Karpas-422 (cell line): ENCODE results near the gene DDHD1. TPM values are rescaled to one million over a fixed set of nuclear protein-coding genes. Genes with fewer than 3 reads are reported as not detected.

Source experiments
- DNase-seq: peaks from one replicate; pipeline ENCODE4 v3.0.0-alpha.2; 2015
- H2AFZ ChIP-seq: fragments of 200-600 bp; sonication (generic); 2 replicates; pipeline ENCODE4 v1.6.1; 2014; ENCODE audit warnings: antibody characterized with exemption, low read length, mixed read lengths
- H3K27ac ChIP-seq: fragments of 200-600 bp; sonication (generic); 2 replicates; pipeline ENCODE4 v1.5.1; 2014; ENCODE audit warnings: mild to moderate bottlenecking, low read length, moderate library complexity
- H3K27me3 ChIP-seq: fragments of 200-600 bp; sonication (generic); 2 replicates; pipeline ENCODE4 v1.6.1; 2014; ENCODE audit warnings: low read length, mixed read lengths
- H3K36me3 ChIP-seq: fragments of 200-600 bp; sonication (generic); 2 replicates; pipeline ENCODE4 v1.6.1; 2014; ENCODE audit warnings: low read length, mixed read lengths; ENCODE audit not compliant: insufficient read depth
- H3K4me1 ChIP-seq: fragments of 200-600 bp; sonication (generic); 2 replicates; pipeline ENCODE4 v1.6.1; 2014; ENCODE audit warnings: mild to moderate bottlenecking, low read length, mixed read lengths
- H3K4me2 ChIP-seq: fragments of 200-600 bp; sonication (generic); 2 replicates; pipeline ENCODE4 v1.6.1; 2014; ENCODE audit warnings: low read length, low read depth, mild to moderate bottlenecking; ENCODE audit not compliant: poor library complexity, severe bottlenecking
- H3K4me3 ChIP-seq: fragments of 200-600 bp; sonication (generic); 2 replicates; pipeline ENCODE4 v1.5.1; 2014; ENCODE audit warnings: mild to moderate bottlenecking, antibody characterized with exemption, low read length, mixed read lengths
- H3K79me2 ChIP-seq: fragments of 200-600 bp; sonication (generic); 2 replicates; pipeline ENCODE4 v1.6.1; 2014; ENCODE audit warnings: mild to moderate bottlenecking, low read length, mixed read lengths
- H3K9ac ChIP-seq: fragments of 200-600 bp; sonication (generic); 2 replicates; pipeline ENCODE4 v1.6.0; 2014; ENCODE audit warnings: low read length
- H3K9me2 ChIP-seq: fragments of 200-600 bp; sonication (generic), shearing (Covaris generic); replicated peaks from 2 replicates; pipeline ENCODE4 v1.6.0; 2014; ENCODE audit warnings: mild to moderate bottlenecking, low read length, moderate library complexity; ENCODE audit not compliant: insufficient read depth
- H3K9me3 ChIP-seq: fragments of 300-700, 200-600 bp; sonication (generic); 2 replicates; pipeline ENCODE4 v1.6.1; 2014; ENCODE audit warnings: low read length, mixed read lengths
- H4K20me1 ChIP-seq: fragments of 200-600 bp; sonication (generic); 2 replicates; pipeline ENCODE4 v1.6.1; 2014; ENCODE audit warnings: mild to moderate bottlenecking, antibody characterized with exemption, low read length, low read depth; ENCODE audit not compliant: insufficient read depth
- total RNA-seq: library from RNA; depleted of rRNA; stranded (reverse); fragments of >200 nt; shearing (Covaris generic); gene quantifications from 2 replicates; pipeline ENCODE4 v1.2.3, GENCODE V29; 2014; ENCODE audit warnings: low replicate concordance

DDHD1 gene
- total RNA-seq, 1 experiment from 2014 or later, result 127 TPM

DNA sequence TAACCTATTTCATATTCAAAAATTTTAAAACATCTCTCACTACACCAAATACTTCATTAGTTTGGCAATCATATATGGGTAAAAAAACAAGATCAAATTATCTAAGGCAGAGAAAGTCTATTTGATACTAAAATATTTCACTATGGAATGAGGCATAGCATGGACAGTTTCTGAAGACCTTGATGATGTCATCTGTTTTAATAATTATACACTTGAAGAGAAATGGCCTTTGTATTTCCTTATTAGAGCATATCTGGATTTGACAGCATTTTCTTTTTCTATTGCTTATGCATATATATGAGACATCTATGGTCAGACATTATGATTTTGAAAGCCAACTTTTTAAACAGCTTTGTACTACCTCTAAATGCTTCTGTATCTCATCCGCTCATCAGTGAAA lies 88.6 kb downstream of the DDHD1 start:
- Histone ChIP-seq H3K9ac (no peak overlapping the region), H3K27me3 (no peaks in the 10 kb centered on the region), H3K36me3 (peaks cover 43% of the 10 kb centered on the region; the same call in 1 of the 2 replicates), H4K20me1 (no peaks in the 10 kb centered on the region), H3K79me2 (peaks cover 50% of the 10 kb centered on the region), H2AFZ (no peak overlapping the region), H3K4me3 (no peak overlapping the region), H3K4me1 (no peaks in the 10 kb centered on the region), H3K9me2 (no peaks in the 10 kb centered on the region), H3K9me3 (no peaks in the 10 kb centered on the region), H3K27ac (no peak overlapping the region), H3K4me2 (no peak overlapping the region)
- DNase-seq, result no peak

GRCh38 chr14:53062856-53063255 lies 90.3 kb downstream of the DDHD1 start:
- Histone ChIP-seq H3K4me2 (no peak overlapping the region), H3K9me3 (no peaks in the 10 kb centered on the region), H3K4me3 (no peak overlapping the region), H3K79me2 (peaks cover 37% of the 10 kb centered on the region), H4K20me1 (no peaks in the 10 kb centered on the region), H3K4me1 (no peaks in the 10 kb centered on the region), H3K9me2 (no peaks in the 10 kb centered on the region), H2AFZ (no peak overlapping the region), H3K27me3 (no peaks in the 10 kb centered on the region), H3K27ac (no peak overlapping the region), H3K36me3 (peaks cover 38% of the 10 kb centered on the region; the same call in 1 of the 2 replicates), H3K9ac (no peak overlapping the region)
- DNase-seq, result no peak

GRCh38 chr14:53060046-53060445 lies 93.1 kb downstream of the DDHD1 start:
- no peak for DNase-seq
- Histone ChIP-seq H3K4me2 (no peak overlapping the region), H4K20me1 (no peaks in the 10 kb centered on the region), H3K79me2 (peaks cover 29% of the 10 kb centered on the region), H3K9me2 (no peaks in the 10 kb centered on the region), H3K27me3 (no peaks in the 10 kb centered on the region), H3K9ac (no peak overlapping the region), H3K4me1 (no peaks in the 10 kb centered on the region), H3K36me3 (peaks cover 41% of the 10 kb centered on the region; the same call in 1 of the 2 replicates), H2AFZ (no peak overlapping the region), H3K9me3 (no peaks in the 10 kb centered on the region), H3K4me3 (no peak overlapping the region), H3K27ac (no peak overlapping the region)

DNA sequence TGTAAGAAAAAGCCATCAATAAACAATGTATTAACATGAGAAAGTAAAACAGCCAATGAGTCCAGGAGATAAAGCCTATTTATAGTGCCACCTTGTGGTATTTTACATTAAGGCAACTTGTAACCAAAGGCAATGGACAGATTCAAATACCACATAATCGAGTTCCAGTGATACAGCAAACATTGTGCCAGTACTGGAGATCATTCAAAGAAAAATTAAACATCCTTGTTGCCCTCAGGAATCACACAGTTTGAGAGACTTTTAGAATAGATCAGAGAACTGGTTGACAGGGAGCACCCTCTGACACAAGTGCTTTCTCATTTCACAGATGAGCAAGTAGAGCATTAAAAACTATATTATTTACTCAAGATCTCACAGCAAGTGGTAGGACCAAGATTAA lies 98.1 kb downstream of the DDHD1 start:
- no peaks in the 10 kb centered on the region for H3K4me1 ChIP-seq
- no peak overlapping the region for H3K9ac ChIP-seq
- peak; percentile 78 for DNase-seq
- H3K79me2 ChIP-seq, result peaks cover 21% of the 10 kb centered on the region
- H3K27me3 ChIP-seq, result no peaks in the 10 kb centered on the region
- H3K9me2 ChIP-seq, result no peaks in the 10 kb centered on the region
- H3K27ac ChIP-seq, result no peak overlapping the region
- H3K4me2 ChIP-seq, result no peak overlapping the region
- no peaks in the 10 kb centered on the region for H3K9me3 ChIP-seq
- no peak overlapping the region for H2AFZ ChIP-seq
- H3K36me3 ChIP-seq, result peaks cover 57% of the 10 kb centered on the region
- no peaks in the 10 kb centered on the region for H4K20me1 ChIP-seq
- H3K4me3 ChIP-seq, result no peak overlapping the region

- H3K9me3 ChIP-seq, result no peaks in the 10 kb centered on the region
- DNase-seq, result no peak
- no peaks in the 10 kb centered on the region for H3K9me2 ChIP-seq
- no peaks in the 10 kb centered on the region for H4K20me1 ChIP-seq
- H3K79me2 ChIP-seq, result peaks cover 20% of the 10 kb centered on the region
- H3K27ac ChIP-seq, result no peak overlapping the region
- H2AFZ ChIP-seq, result no peak overlapping the region
- peaks cover 60% of the 10 kb centered on the region for H3K36me3 ChIP-seq
- no peaks in the 10 kb centered on the region for H3K4me1 ChIP-seq
- no peak overlapping the region for H3K9ac ChIP-seq
- no peak overlapping the region for H3K4me3 ChIP-seq
- no peak overlapping the region for H3K4me2 ChIP-seq
- no peaks in the 10 kb centered on the region for H3K27me3 ChIP-seq
Measured at GRCh38 chr14:53054457-53054856, 98.7 kb downstream of the DDHD1 start.

DNA sequence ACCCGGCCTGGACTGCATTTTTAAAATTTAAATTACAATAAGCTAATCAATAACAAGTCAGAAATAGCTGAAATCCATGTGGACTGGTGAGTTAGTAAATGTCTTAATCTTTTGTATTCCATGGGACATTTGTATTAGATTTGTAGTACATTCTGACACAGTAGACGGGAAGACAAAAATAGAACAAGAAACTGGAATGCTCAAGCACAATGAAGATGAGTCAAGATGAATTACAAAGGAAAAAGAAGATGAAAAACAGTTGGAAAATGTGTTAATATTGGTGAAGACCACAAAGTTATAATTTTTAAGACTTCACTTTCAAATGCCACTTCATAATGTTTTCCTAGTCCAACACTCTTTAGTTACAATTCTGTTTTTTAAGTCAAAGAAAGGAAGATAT lies 104.5 kb downstream of the DDHD1 start:
- H3K27ac ChIP-seq, result no peak overlapping the region
- DNase-seq, result no peak
- no peaks in the 10 kb centered on the region for H3K27me3 ChIP-seq
- H3K79me2 ChIP-seq, result peaks cover 11% of the 10 kb centered on the region; the same call in 1 of the 2 replicates
- H4K20me1 ChIP-seq, result no peaks in the 10 kb centered on the region
- H3K4me3 ChIP-seq, result no peak overlapping the region
- no peaks in the 10 kb centered on the region for H3K4me1 ChIP-seq
- H3K9me3 ChIP-seq, result no peaks in the 10 kb centered on the region
- peaks cover 88% of the 10 kb centered on the region for H3K36me3 ChIP-seq
- no peak overlapping the region for H3K4me2 ChIP-seq
- no peak overlapping the region for H2AFZ ChIP-seq
- H3K9me2 ChIP-seq, result no peaks in the 10 kb centered on the region
- no peak overlapping the region for H3K9ac ChIP-seq

DNA sequence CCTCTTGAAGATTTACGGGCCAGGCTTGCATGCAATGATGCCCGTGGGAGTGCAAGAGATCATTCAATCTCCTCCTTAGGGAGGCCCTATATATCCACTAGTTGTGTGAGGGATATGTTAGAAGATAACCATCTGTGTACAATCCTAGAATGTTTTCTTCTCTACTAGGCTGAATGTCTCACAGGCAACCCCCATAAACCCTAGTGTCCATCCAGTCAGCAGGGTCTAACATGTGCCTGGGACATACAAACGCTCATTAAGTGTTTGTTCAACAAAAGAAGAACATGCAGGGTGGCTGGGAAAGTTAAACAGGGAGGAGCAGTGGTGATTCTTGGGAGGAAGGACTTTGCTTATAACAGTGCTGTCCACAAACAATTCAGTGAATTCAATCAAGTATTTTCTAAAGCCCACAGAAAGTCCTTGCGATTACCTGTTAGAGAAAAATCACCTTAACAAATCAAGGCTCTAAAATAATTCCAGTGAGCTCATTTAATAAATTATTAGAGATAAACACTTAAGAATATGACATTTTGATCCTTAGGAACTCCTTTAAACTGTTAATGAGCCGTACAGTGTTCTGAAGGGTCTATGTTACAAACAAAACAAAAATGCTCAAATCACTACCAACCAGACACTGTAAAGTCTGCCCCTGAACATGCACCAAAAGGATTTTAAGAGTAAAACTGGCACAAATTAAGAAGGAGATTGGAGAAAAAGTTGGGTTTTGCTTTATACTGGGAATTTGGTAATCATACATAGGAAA lies 105.6 kb downstream of the DDHD1 start:
- no peaks in the 10 kb centered on the region for H4K20me1 ChIP-seq
- no peak overlapping the region for H3K4me2 ChIP-seq
- H3K9me3 ChIP-seq, result no peaks in the 10 kb centered on the region
- no peak overlapping the region for H2AFZ ChIP-seq
- peaks cover 6% of the 10 kb centered on the region; the same call in 1 of the 2 replicates for H3K79me2 ChIP-seq
- H3K9me2 ChIP-seq, result no peaks in the 10 kb centered on the region
- no peaks in the 10 kb centered on the region for H3K4me1 ChIP-seq
- no peaks in the 10 kb centered on the region for H3K27me3 ChIP-seq
- H3K27ac ChIP-seq, result no peak overlapping the region
- H3K36me3 ChIP-seq, result peaks cover 85% of the 10 kb centered on the region
- no peak overlapping the region for H3K4me3 ChIP-seq
- no peak overlapping the region for H3K9ac ChIP-seq
- DNase-seq, result no peak

- Histone ChIP-seq H3K27ac (no peak overlapping the region), H3K4me1 (no peaks in the 10 kb centered on the region), H3K27me3 (no peaks in the 10 kb centered on the region), H4K20me1 (no peaks in the 10 kb centered on the region), H3K4me3 (no peak overlapping the region), H3K79me2 (peaks cover 7% of the 10 kb centered on the region), H3K9me3 (no peaks in the 10 kb centered on the region), H2AFZ (no peak overlapping the region), H3K36me3 (peaks cover 87% of the 10 kb centered on the region), H3K4me2 (no peak overlapping the region), H3K9ac (no peak overlapping the region), H3K9me2 (no peaks in the 10 kb centered on the region)
- no peak for DNase-seq
Measured at GRCh38 chr14:53044486-53044885, 108.6 kb downstream of the DDHD1 start.
